Measurements from ENCODE around the gene CLK2. TPM values are rescaled to one million over a fixed set of nuclear protein-coding genes. Genes with fewer than 3 reads are reported as not detected.

The CLK2 gene
- total and polyA plus RNA-seq, 2 of the 13 experiments (the other 11 are each of a cell fraction or from before 2014, with no cell fraction given): 20.1 to 73.5 TPM

DNA sequence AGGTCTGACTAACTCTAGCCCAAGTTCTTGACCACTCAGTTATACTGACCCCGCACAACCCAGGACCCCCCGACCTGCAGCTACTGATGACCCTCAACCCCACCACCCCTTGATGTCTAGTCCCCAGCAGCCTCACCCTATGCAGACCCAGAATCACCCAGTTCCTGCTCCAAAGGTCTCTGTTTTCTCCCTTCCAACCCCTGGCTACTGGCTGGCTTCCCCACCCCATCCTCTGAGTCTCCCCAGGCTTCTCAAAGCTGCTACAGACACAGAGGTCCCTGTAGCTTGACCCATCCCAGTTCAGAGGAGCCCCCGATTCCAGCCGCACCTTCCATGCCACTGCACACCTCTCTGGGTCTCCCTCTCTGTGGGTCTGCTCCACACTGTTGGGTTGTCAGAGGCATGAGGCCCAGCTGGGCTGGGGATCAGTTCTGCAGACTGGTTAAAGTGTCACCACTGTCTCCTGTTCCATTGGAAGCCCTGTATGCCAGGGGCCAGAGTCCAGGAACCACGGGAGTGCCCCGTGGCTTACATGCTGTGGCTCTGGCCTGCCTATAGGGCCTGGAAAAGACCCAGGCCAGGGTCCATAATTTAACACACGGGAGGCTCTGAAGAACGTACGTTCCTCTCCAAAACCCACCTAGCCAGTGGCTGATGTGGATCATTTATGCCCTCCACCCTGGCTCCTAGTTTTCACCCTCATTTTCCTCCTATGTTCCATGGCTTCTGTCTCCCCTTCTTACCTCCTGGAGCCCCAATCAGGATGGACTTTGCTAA is 27.4 kb upstream of the CLK2 start (continued):
- TF ChIP-seq ZNF17 (CRISPR knock-in tag; IDR thresholded peaks at IDR 0.05) (no peak), ELF4 (CRISPR knock-in tag; IDR thresholded peaks at IDR 0.05; ENCODE audit: borderline replicate concordance) (0 out of 2 replicates have a peak, but pooled peaks have one; percentile 27), ZMYM2 (CRISPR knock-in tag; IDR thresholded peaks at IDR 0.05) (peak; percentile 54; the same call in 1 of the 2 replicates), KLF12 (CRISPR knock-in tag; IDR thresholded peaks at IDR 0.05; ENCODE audit: borderline replicate concordance) (0 out of 2 replicates have a peak, but pooled peaks have one; percentile 42), ZNF468 (CRISPR knock-in tag; IDR thresholded peaks at IDR 0.05) (no peak), ZFP41 (CRISPR knock-in tag; IDR thresholded peaks at IDR 0.05; ENCODE audit: borderline replicate concordance) (no peak), TGIF2 (CRISPR knock-in tag; IDR thresholded peaks at IDR 0.05) (peak; percentile 90), ZNF160 (CRISPR knock-in tag; IDR thresholded peaks at IDR 0.05) (peak; percentile 75; the same call in 1 of the 2 replicates), ZFP37 (CRISPR knock-in tag; IDR thresholded peaks at IDR 0.05; ENCODE audit: borderline replicate concordance) (peak; percentile 91; the same call in 1 of the 2 replicates), TCF12 (IDR thresholded peaks at IDR 0.05) (no peak), TCF12 (CRISPR knock-in tag; IDR thresholded peaks at IDR 0.05) (no peak), EZH2 (conservative IDR thresholded peaks at IDR 0.05; ENCODE audit: low read depth, low read length) (no peak), ZNF776 (CRISPR knock-in tag; IDR thresholded peaks at IDR 0.05) (no peak), GABPA (IDR thresholded peaks at IDR 0.05; ENCODE audit: low read depth, low read length) (no peak), GABPA (CRISPR knock-in tag; IDR thresholded peaks at IDR 0.05; ENCODE audit: low read depth) (peak; percentile 29; the same call in 1 of the 2 replicates), TMF1 (CRISPR knock-in tag; IDR thresholded peaks at IDR 0.05; ENCODE audit: low read depth) (no peak), ZNF256 (CRISPR knock-in tag; conservative IDR thresholded peaks at IDR 0.05) (0 out of 2 replicates have a peak, but pooled peaks have one; percentile 45), ZFAT (CRISPR knock-in tag; conservative IDR thresholded peaks at IDR 0.05) (no peak)
- TF ChIP-seq, protein P1, sequence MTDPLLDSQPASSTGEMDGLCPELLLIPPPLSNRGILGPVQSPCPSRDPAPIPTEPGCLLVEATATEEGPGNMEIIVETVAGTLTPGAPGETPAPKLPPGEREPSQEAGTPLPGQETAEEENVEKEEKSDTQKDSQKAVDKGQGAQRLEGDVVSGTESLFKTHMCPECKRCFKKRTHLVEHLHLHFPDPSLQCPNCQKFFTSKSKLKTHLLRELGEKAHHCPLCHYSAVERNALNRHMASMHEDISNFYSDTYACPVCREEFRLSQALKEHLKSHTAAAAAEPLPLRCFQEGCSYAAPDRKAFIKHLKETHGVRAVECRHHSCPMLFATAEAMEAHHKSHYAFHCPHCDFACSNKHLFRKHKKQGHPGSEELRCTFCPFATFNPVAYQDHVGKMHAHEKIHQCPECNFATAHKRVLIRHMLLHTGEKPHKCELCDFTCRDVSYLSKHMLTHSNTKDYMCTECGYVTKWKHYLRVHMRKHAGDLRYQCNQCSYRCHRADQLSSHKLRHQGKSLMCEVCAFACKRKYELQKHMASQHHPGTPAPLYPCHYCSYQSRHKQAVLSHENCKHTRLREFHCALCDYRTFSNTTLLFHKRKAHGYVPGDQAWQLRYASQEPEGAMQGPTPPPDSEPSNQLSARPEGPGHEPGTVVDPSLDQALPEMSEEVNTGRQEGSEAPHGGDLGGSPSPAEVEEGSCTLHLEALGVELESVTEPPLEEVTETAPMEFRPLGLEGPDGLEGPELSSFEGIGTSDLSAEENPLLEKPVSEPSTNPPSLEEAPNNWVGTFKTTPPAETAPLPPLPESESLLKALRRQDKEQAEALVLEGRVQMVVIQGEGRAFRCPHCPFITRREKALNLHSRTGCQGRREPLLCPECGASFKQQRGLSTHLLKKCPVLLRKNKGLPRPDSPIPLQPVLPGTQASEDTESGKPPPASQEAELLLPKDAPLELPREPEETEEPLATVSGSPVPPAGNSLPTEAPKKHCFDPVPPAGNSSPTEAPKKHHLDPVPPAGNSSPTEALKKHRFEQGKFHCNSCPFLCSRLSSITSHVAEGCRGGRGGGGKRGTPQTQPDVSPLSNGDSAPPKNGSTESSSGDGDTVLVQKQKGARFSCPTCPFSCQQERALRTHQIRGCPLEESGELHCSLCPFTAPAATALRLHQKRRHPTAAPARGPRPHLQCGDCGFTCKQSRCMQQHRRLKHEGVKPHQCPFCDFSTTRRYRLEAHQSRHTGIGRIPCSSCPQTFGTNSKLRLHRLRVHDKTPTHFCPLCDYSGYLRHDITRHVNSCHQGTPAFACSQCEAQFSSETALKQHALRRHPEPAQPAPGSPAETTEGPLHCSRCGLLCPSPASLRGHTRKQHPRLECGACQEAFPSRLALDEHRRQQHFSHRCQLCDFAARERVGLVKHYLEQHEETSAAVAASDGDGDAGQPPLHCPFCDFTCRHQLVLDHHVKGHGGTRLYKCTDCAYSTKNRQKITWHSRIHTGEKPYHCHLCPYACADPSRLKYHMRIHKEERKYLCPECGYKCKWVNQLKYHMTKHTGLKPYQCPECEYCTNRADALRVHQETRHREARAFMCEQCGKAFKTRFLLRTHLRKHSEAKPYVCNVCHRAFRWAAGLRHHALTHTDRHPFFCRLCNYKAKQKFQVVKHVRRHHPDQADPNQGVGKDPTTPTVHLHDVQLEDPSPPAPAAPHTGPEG (CRISPR knock-in tag; IDR thresholded peaks at IDR 0.05): 0 out of 2 replicates have a peak, but pooled peaks have one; percentile 49
- TF ChIP-seq, protein P2, sequence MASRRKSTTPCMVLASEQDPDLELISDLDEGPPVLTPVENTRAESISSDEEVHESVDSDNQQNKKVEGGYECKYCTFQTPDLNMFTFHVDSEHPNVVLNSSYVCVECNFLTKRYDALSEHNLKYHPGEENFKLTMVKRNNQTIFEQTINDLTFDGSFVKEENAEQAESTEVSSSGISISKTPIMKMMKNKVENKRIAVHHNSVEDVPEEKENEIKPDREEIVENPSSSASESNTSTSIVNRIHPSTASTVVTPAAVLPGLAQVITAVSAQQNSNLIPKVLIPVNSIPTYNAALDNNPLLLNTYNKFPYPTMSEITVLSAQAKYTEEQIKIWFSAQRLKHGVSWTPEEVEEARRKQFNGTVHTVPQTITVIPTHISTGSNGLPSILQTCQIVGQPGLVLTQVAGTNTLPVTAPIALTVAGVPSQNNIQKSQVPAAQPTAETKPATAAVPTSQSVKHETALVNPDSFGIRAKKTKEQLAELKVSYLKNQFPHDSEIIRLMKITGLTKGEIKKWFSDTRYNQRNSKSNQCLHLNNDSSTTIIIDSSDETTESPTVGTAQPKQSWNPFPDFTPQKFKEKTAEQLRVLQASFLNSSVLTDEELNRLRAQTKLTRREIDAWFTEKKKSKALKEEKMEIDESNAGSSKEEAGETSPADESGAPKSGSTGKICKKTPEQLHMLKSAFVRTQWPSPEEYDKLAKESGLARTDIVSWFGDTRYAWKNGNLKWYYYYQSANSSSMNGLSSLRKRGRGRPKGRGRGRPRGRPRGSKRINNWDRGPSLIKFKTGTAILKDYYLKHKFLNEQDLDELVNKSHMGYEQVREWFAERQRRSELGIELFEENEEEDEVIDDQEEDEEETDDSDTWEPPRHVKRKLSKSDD (CRISPR knock-in tag; IDR thresholded peaks at IDR 0.05; ENCODE audit: low read depth): no peak
- TF ChIP-seq, protein P3, sequence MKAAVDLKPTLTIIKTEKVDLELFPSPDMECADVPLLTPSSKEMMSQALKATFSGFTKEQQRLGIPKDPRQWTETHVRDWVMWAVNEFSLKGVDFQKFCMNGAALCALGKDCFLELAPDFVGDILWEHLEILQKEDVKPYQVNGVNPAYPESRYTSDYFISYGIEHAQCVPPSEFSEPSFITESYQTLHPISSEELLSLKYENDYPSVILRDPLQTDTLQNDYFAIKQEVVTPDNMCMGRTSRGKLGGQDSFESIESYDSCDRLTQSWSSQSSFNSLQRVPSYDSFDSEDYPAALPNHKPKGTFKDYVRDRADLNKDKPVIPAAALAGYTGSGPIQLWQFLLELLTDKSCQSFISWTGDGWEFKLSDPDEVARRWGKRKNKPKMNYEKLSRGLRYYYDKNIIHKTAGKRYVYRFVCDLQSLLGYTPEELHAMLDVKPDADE (CRISPR knock-in tag; IDR thresholded peaks at IDR 0.05): no peak

All from HepG2 (cell line).